ENCODE results near the gene AMH. TPM values are rescaled to one million over a fixed set of nuclear protein-coding genes. Genes with fewer than 3 reads are reported as not detected.
A peak's percentile ranks its signal among the peaks of the same experiment; 100 is the strongest.

Gene AMH
- total and polyA plus RNA-seq, 2 of the 13 experiments (the other 11 are each of a cell fraction or from before 2014, with no cell fraction given), result 0.03 to 0.18 TPM

- TF ChIP-seq GPBP1L1 (CRISPR knock-in tag; IDR thresholded peaks at IDR 0.05), result no peak
- 0 out of 2 replicates have a peak, but pooled peaks have one; percentile 14 for TF ChIP-seq RFX5 (IDR thresholded peaks at IDR 0.05; ENCODE audit: low read depth, low read length)
- peak; percentile 56; the same call in 1 of the 2 replicates for TF ChIP-seq ZNF768 (CRISPR knock-in tag; IDR thresholded peaks at IDR 0.05)
- peak; percentile 43; the same call in 1 of the 2 replicates for TF ChIP-seq KDM4B (CRISPR knock-in tag; IDR thresholded peaks at IDR 0.05)
- no peak for TF ChIP-seq U2AF2 (IDR thresholded peaks at IDR 0.05; ENCODE audit: low read depth, low read length)
- TF ChIP-seq PRMT3 (CRISPR knock-in tag; IDR thresholded peaks at IDR 0.05; ENCODE audit: borderline replicate concordance, low read depth), result 0 out of 2 replicates have a peak, but pooled peaks have one; percentile 32
- TF ChIP-seq POGK (CRISPR knock-in tag; conservative IDR thresholded peaks at IDR 0.05), result 0 out of 2 replicates have a peak, but pooled peaks have one; percentile 67
- TF ChIP-seq NR0B2 (CRISPR knock-in tag; IDR thresholded peaks at IDR 0.05), result peak; percentile 87; the same call in 1 of the 2 replicates
- TF ChIP-seq SCMH1 (CRISPR knock-in tag; IDR thresholded peaks at IDR 0.05; ENCODE audit: borderline replicate concordance), result no peak
- no peak for TF ChIP-seq LBX2 (CRISPR knock-in tag; IDR thresholded peaks at IDR 0.05; ENCODE audit: borderline replicate concordance)
- TF ChIP-seq HIVEP1 (CRISPR knock-in tag; IDR thresholded peaks at IDR 0.05), result peak; percentile 82
- TF ChIP-seq ZNF644 (CRISPR knock-in tag; IDR thresholded peaks at IDR 0.05; ENCODE audit: low read depth), result no peak
- TF ChIP-seq NR2F2 (IDR thresholded peaks at IDR 0.05; ENCODE audit: borderline replicate concordance, low read depth), result peak; percentile 36; the same call in 1 of the 2 replicates
- peak; percentile 81; the same call in 1 of the 2 replicates for TF ChIP-seq ZFP91 (CRISPR knock-in tag; IDR thresholded peaks at IDR 0.05; ENCODE audit: borderline replicate concordance)
- no peak for TF ChIP-seq JUN (CRISPR knock-in tag; IDR thresholded peaks at IDR 0.05)
- no peak for TF ChIP-seq PAWR (CRISPR knock-in tag; IDR thresholded peaks at IDR 0.05; ENCODE audit: borderline replicate concordance)
- TF ChIP-seq TBL1XR1 (IDR thresholded peaks at IDR 0.05; ENCODE audit: borderline replicate concordance, low read length, partially characterized antibody), result no peak
- no peak for TF ChIP-seq PRDM15 (CRISPR knock-in tag; IDR thresholded peaks at IDR 0.05)
Observed at GRCh38 chr19:2273356-2274184, 24.4 kb downstream of the AMH start (continued).

Data from HepG2 (cell line).